Activated T-cell treated with anti-CD3 and anti-CD28 coated beads, Interleukin-2, amount 50 U/mL, for 24 hours (primary cell): Measurements from ENCODE around the gene SLCO4C1.

Experiments used
- DNase-seq: peaks from one replicate; pipeline ENCODE4 v3.0.0-alpha.2; 2020
- H3K27ac Mint-ChIP-seq: 2 replicates; pipeline ENCODE4 v1.8.0; 2020; ENCODE audit warnings: mild to moderate bottlenecking, mixed read lengths
- H3K27me3 Mint-ChIP-seq: 2 replicates; pipeline ENCODE4 v1.8.0; 2020; ENCODE audit warnings: mixed read lengths
- H3K36me3 Mint-ChIP-seq: 2 replicates; pipeline ENCODE4 v1.8.0; 2020; ENCODE audit warnings: low read depth, mixed read lengths
- H3K4me1 Mint-ChIP-seq: 2 replicates; pipeline ENCODE4 v1.8.0; 2020; ENCODE audit warnings: low read depth, mixed read lengths
- H3K4me3 Mint-ChIP-seq: 2 replicates; pipeline ENCODE4 v1.8.0; 2020; ENCODE audit warnings: mild to moderate bottlenecking, moderate library complexity, mixed read lengths
- H3K9me3 Mint-ChIP-seq: 2 replicates; pipeline ENCODE4 v1.8.0; 2020; ENCODE audit warnings: mixed read lengths

SLCO4C1 gene

GRCh38 chr5:102229685-102230084, 66.4 kb downstream of the SLCO4C1 start:
- Mint-ChIP-seq H3K9me3 (no peaks in the 10 kb centered on the region), H3K27ac (no peak overlapping the region), H3K4me3 (no peak overlapping the region), H3K36me3 (no peaks in the 10 kb centered on the region), H3K27me3 (no peaks in the 10 kb centered on the region), H3K4me1 (peaks cover 6% of the 10 kb centered on the region)
- no peak for DNase-seq

- H3K27ac Mint-ChIP-seq, result no peak overlapping the region
Measured at GRCh38 chr5:102226321-102226720, 69.8 kb downstream of the SLCO4C1 start.

GRCh38 chr5:102223542-102224477, 72.3 kb downstream of the SLCO4C1 start:
- Mint-ChIP-seq H3K9me3 (no peaks in the 10 kb centered on the region), H3K27ac (no peak overlapping the region), H3K4me1 (no peaks in the 10 kb centered on the region), H3K36me3 (no peaks in the 10 kb centered on the region), H3K4me3 (no peak overlapping the region), H3K27me3 (peaks cover 10% of the 10 kb centered on the region)
- no peak for DNase-seq

More at GRCh38 chr5:102226321-102226720, 69.8 kb downstream of the SLCO4C1 start:
- no peak for DNase-seq
- no peak overlapping the region for H3K4me3 Mint-ChIP-seq
- H3K9me3 Mint-ChIP-seq, result no peaks in the 10 kb centered on the region
- H3K27me3 Mint-ChIP-seq, result no peaks in the 10 kb centered on the region
- H3K4me1 Mint-ChIP-seq, result peaks cover 6% of the 10 kb centered on the region
- H3K36me3 Mint-ChIP-seq, result no peaks in the 10 kb centered on the region

DNA sequence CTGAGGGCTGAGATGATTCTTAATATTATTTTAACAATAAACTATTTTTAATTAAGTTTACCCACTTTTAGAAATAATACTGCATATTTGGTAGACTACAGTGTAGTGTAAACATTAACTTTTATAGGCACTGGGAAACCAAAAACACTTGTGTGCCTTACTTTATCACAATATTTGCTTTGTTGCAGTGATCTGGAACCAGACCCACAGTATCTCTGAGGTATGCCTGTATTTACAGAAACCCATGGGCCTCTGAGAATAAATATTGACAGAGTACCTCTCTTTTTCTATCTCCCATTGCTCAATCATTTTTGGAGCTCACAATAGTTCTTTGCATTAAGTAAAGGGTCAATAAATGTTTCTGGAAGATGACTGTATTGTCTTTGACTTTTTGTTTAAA, 73.3 kb downstream of the SLCO4C1 start:
- Mint-ChIP-seq H3K9me3 (no peaks in the 10 kb centered on the region), H3K27me3 (peaks cover 10% of the 10 kb centered on the region), H3K4me1 (no peaks in the 10 kb centered on the region), H3K27ac (no peak overlapping the region), H3K4me3 (no peak overlapping the region), H3K36me3 (no peaks in the 10 kb centered on the region)
- DNase-seq, result no peak

DNA sequence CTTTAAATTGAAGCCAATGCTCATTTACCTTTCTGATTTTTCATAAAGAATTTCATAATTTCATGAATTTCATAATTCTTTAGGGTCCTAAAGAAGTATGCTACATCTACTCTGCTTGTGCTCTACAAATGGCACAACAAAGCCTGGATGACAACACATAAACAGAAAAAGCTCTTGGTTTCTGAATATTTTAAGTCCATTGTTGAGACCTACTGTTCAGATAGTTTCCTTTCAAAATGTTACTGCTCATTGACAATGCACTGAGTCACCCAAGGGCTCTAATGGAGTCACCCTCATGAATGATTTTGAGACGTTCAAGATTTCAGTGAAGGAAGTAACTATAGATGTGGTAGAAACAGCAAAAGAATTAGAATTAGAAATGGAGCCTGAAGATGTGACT, 74.1 kb downstream of the SLCO4C1 start:
- no peak for DNase-seq
- Mint-ChIP-seq H3K27me3 (peaks cover 10% of the 10 kb centered on the region), H3K4me3 (no peak overlapping the region), H3K9me3 (no peaks in the 10 kb centered on the region), H3K36me3 (no peaks in the 10 kb centered on the region), H3K4me1 (no peaks in the 10 kb centered on the region), H3K27ac (no peak overlapping the region)

GRCh38 chr5:102218159-102218558, 77.9 kb downstream of the SLCO4C1 start:
- DNase-seq, result no peak
- Mint-ChIP-seq H3K4me3 (no peak overlapping the region), H3K4me1 (no peaks in the 10 kb centered on the region), H3K27me3 (peaks cover 10% of the 10 kb centered on the region), H3K36me3 (no peaks in the 10 kb centered on the region), H3K27ac (no peak overlapping the region), H3K9me3 (no peaks in the 10 kb centered on the region)

DNA sequence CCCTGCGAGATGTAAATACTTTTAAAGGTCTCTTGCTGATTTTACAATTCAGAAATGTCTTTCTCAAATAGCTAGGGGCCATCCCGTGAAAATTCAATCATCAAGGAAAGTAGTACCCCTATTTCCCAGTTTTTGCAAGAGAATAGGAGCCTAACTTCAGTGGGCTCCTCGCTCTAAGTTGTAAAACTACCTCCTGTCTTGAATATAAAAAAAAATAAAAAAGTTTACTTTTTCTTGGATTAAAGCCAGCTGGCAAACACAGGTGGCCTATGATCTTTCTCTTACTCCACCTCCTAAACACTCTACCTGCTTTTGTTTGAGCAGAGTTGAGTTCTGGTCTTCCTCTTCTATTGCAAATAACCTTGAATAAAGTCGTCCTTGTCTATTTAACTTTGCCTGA, 79.4 kb downstream of the SLCO4C1 start:
- no peak for DNase-seq
- peaks cover 10% of the 10 kb centered on the region for H3K27me3 Mint-ChIP-seq
- no peaks in the 10 kb centered on the region for H3K9me3 Mint-ChIP-seq
- no peaks in the 10 kb centered on the region for H3K36me3 Mint-ChIP-seq
- no peaks in the 10 kb centered on the region for H3K4me1 Mint-ChIP-seq
- no peak overlapping the region for H3K4me3 Mint-ChIP-seq
- no peak overlapping the region for H3K27ac Mint-ChIP-seq

DNA sequence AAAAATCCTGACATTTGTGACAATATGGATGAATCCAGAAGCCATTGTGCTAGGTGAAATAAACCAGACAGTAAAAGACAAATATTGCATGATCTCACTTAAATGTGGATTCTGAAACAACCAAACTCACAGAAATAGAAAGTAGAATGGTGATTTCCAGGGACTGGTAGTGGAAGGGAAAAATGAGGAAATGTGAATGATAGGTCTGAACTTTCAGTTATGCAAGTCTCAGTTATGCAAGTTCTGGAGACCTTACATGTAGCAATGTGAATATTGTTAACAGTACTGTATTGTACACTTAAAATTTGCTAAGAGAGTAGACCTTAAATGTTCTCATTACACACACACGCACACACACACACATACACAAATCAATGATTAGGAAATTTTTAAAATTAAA, 84.9 kb downstream of the SLCO4C1 start:
- Mint-ChIP-seq H3K27ac (no peak overlapping the region), H3K36me3 (no peaks in the 10 kb centered on the region), H3K4me3 (no peak overlapping the region), H3K4me1 (no peaks in the 10 kb centered on the region), H3K9me3 (no peaks in the 10 kb centered on the region), H3K27me3 (no peaks in the 10 kb centered on the region)
- no peak for DNase-seq

- Mint-ChIP-seq H3K4me1 (no peaks in the 10 kb centered on the region), H3K4me3 (no peak overlapping the region), H3K27ac (no peak overlapping the region), H3K9me3 (no peaks in the 10 kb centered on the region), H3K36me3 (no peaks in the 10 kb centered on the region), H3K27me3 (peaks cover 11% of the 10 kb centered on the region)
- DNase-seq, result no peak
Measured at GRCh38 chr5:102200861-102201260, 95.2 kb downstream of the SLCO4C1 start.

GRCh38 chr5:102196481-102196880, 99.6 kb downstream of the SLCO4C1 start:
- H3K27me3 Mint-ChIP-seq, result peaks cover 3% of the 10 kb centered on the region
- H3K4me1 Mint-ChIP-seq, result no peaks in the 10 kb centered on the region
- peaks cover 5% of the 10 kb centered on the region for H3K9me3 Mint-ChIP-seq
- H3K27ac Mint-ChIP-seq, result no peak overlapping the region
- no peak overlapping the region for H3K4me3 Mint-ChIP-seq
- H3K36me3 Mint-ChIP-seq, result no peaks in the 10 kb centered on the region
- no peak for DNase-seq
